ENCODE measurements around the gene MLF1. TPM values are rescaled to one million over a fixed set of nuclear protein-coding genes. Genes with fewer than 3 reads are reported as not detected.

Gene MLF1
- total RNA-seq, 3 donors from 2014 or later, result 8.8 to 10.2 (median 9.6) TPM

DNA sequence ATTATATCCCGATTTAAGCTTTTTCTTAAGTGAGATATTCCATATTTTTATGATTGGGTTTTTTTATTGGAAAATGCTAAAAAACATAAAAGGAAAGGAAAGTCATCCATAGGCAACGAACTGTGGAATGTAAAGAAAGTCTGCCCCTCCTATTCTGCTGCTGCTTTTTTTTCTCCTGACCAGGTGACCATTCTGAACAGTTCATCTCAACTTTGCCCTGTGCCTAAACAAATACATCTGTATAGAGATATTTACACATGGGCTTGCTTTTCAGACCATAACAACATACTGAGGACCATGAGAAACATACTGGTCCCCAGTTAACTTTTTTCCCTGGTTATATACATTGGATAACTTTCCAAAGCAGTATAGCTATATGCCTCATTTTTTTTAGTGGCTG lies 18.9 kb upstream of the MLF1 start:
- no peak for TF ChIP-seq POLR2AphosphoS5 (IDR thresholded peaks at IDR 0.05)
- TF ChIP-seq, protein P1, sequence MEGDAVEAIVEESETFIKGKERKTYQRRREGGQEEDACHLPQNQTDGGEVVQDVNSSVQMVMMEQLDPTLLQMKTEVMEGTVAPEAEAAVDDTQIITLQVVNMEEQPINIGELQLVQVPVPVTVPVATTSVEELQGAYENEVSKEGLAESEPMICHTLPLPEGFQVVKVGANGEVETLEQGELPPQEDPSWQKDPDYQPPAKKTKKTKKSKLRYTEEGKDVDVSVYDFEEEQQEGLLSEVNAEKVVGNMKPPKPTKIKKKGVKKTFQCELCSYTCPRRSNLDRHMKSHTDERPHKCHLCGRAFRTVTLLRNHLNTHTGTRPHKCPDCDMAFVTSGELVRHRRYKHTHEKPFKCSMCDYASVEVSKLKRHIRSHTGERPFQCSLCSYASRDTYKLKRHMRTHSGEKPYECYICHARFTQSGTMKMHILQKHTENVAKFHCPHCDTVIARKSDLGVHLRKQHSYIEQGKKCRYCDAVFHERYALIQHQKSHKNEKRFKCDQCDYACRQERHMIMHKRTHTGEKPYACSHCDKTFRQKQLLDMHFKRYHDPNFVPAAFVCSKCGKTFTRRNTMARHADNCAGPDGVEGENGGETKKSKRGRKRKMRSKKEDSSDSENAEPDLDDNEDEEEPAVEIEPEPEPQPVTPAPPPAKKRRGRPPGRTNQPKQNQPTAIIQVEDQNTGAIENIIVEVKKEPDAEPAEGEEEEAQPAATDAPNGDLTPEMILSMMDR (IDR thresholded peaks at IDR 0.05), result no peak
- no peak for TF ChIP-seq POLR2A (IDR thresholded peaks at IDR 0.05)
- intact Hi-C loops (cut with DNase I; ENCODE audit: low total_unique reads), result no loop called here
- Histone ChIP-seq H3K27ac (no peak overlapping the region), H3K27me3 (no peaks in the 10 kb centered on the region), H3K4me1 (no peaks in the 10 kb centered on the region), H3K4me3 (no peak overlapping the region), H3K36me3 (no peaks in the 10 kb centered on the region), H3K9me3 (no peaks in the 10 kb centered on the region)
- no peak for DNase-seq (ENCODE audit: low spot score in 2 of 2)

DNA sequence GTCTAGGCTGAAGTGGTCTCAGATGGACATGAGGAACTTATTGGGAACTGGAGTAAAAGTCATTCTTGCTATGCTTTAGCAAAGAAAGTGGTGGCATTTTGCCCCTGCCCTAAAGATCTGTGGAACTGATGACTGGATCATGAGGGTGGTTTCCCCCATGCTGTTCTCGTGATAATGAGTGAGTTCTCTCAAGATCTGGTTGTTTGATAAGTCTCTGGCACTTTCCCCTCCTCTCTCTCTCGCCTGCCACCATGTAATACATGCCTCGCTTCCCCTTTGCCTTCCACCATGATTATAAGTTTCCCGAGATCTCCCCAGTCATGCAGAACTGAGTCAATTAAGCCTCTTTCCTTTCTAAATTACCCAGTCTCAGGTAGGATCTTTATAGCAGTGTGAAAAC lies 11.5 kb upstream of the MLF1 start:
- Histone ChIP-seq H3K4me1 (no peaks in the 10 kb centered on the region), H3K9me3 (no peaks in the 10 kb centered on the region), H3K27ac (no peak overlapping the region), H3K4me3 (no peak overlapping the region), H3K36me3 (no peaks in the 10 kb centered on the region), H3K27me3 (no peaks in the 10 kb centered on the region)
- intact Hi-C loops (cut with DNase I; ENCODE audit: low total_unique reads), result no loop called here
- TF ChIP-seq, protein P1 (IDR thresholded peaks at IDR 0.05), result no peak
- no peak for TF ChIP-seq POLR2A (IDR thresholded peaks at IDR 0.05)
- no peak for TF ChIP-seq POLR2AphosphoS5 (IDR thresholded peaks at IDR 0.05)
- DNase-seq (ENCODE audit: low spot score in 2 of 2), result no peak

DNA sequence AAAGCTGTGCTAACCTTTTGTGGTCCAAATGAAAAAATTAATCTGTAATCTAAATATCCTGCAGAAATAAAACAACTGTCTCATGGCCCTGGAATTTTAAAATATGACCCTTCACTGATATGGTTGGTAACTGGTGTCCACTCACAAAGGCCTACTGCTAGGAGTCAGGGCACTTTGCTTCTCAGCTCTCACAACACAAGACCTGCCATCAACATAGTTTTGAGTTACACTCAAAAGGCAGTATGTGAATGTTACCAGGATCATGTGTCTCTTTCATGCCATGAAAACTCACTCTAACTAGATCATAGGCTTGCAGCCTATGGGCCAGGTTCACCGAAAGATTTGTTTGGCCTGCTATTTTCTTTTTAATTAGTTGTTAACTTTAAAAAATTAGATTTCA lies 10.0 kb upstream of the MLF1 start:
- intact Hi-C loops (cut with DNase I; ENCODE audit: low total_unique reads), result no loop called here
- no peak for DNase-seq (ENCODE audit: low spot score in 2 of 2)
- Histone ChIP-seq H3K27me3 (no peaks in the 10 kb centered on the region), H3K36me3 (no peaks in the 10 kb centered on the region), H3K9me3 (no peaks in the 10 kb centered on the region), H3K4me1 (no peaks in the 10 kb centered on the region), H3K4me3 (no peak overlapping the region), H3K27ac (no peak overlapping the region)
- TF ChIP-seq, protein P1 (IDR thresholded peaks at IDR 0.05), result no peak
- TF ChIP-seq POLR2A (IDR thresholded peaks at IDR 0.05) (no peak), POLR2AphosphoS5 (IDR thresholded peaks at IDR 0.05) (no peak)

DNA sequence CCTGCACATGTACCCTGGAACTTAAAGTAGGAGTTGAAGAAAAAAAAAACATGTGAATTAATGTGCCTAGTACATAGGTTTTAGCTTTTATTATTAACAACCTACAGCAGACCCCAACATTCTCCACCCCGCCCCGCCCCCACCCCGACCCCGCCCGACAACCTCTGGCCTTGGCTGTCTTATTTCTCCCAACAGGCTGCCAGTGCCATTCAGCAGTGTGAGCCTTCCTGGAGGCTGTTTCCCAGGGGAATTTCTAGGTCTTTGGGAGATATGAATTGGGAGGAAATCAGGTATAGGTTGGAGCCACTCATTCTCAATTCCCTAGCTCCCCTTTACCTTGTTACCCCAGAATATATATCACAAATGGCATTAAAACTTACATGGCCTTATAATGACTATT lies 8.3 kb upstream of the MLF1 start:
- H3K27me3 ChIP-seq, result no peaks in the 10 kb centered on the region
- no peaks in the 10 kb centered on the region for H3K4me1 ChIP-seq
- no peak overlapping the region for H3K27ac ChIP-seq
- no peak for TF ChIP-seq POLR2AphosphoS5 (IDR thresholded peaks at IDR 0.05)
- no peak for TF ChIP-seq POLR2A (IDR thresholded peaks at IDR 0.05)
- TF ChIP-seq, protein P1 (IDR thresholded peaks at IDR 0.05), result no peak
- H3K36me3 ChIP-seq, result no peaks in the 10 kb centered on the region
- intact Hi-C loops (cut with DNase I; ENCODE audit: low total_unique reads), result no loop called here
- H3K4me3 ChIP-seq, result no peak overlapping the region
- no peak for DNase-seq (ENCODE audit: low spot score in 2 of 2)
- H3K9me3 ChIP-seq, result no peaks in the 10 kb centered on the region

DNA sequence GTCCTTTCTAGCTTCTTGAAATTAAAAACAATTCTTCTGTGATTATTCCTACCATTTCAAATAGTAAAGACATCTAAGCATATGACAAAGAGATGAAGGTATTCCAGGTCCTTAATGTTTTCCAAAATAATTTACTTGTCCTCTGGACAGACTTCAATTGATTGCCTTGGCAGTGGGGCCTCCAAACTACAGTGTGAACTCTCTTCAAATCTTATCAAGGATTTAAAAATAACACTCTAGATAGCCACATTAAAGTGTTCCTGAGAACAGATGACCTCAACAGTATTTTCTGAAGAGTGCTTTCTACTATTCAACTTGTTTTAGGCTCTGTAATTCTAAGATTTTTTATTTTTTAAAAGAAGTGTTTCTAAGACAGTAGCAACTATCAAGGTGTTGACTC lies 7.9 kb upstream of the MLF1 start:
- Histone ChIP-seq H3K9me3 (no peaks in the 10 kb centered on the region), H3K4me1 (no peaks in the 10 kb centered on the region), H3K36me3 (no peaks in the 10 kb centered on the region), H3K27ac (no peak overlapping the region), H3K27me3 (no peaks in the 10 kb centered on the region), H3K4me3 (no peak overlapping the region)
- TF ChIP-seq POLR2A (IDR thresholded peaks at IDR 0.05) (no peak), POLR2AphosphoS5 (IDR thresholded peaks at IDR 0.05) (no peak)
- TF ChIP-seq, protein P1 (IDR thresholded peaks at IDR 0.05), result no peak
- DNase-seq (ENCODE audit: low spot score in 2 of 2), result no peak
- intact Hi-C loops (cut with DNase I; ENCODE audit: low total_unique reads), result no loop called here
